ENCODE results near the gene A2M. TPM values are rescaled to one million over a fixed set of nuclear protein-coding genes. Genes with fewer than 3 reads are reported as not detected.

Gene A2M
- total RNA-seq, 1 donor from 2014 or later: 346 TPM

GRCh38 chr12:9104767-9105423, 10.8 kb downstream of the A2M start:
- H3K27me3 Mint-ChIP-seq (ENCODE audit: unreplicated experiment): no peaks in the 10 kb centered on the region
- H3K36me3 Mint-ChIP-seq (ENCODE audit: unreplicated experiment): no peaks in the 10 kb centered on the region
- no peak overlapping the region for H3K27ac Mint-ChIP-seq (ENCODE audit: unreplicated experiment)
- DNase-seq: no peak
- TF ChIP-seq CTCF (IDR thresholded peaks at IDR 0.05; ENCODE audit: partially characterized antibody, unreplicated experiment): no peak
- no peak overlapping the region for H3K4me3 Mint-ChIP-seq (ENCODE audit: unreplicated experiment)
- H3K4me1 Mint-ChIP-seq (ENCODE audit: low read depth, unreplicated experiment): peaks cover 15% of the 10 kb centered on the region
- no peaks in the 10 kb centered on the region for H3K9me3 Mint-ChIP-seq (ENCODE audit: unreplicated experiment)

GRCh38 chr12:9104087-9104486, 11.6 kb downstream of the A2M start:
- no peak for TF ChIP-seq CTCF (IDR thresholded peaks at IDR 0.05; ENCODE audit: partially characterized antibody, unreplicated experiment)
- no peak overlapping the region for H3K4me3 Mint-ChIP-seq (ENCODE audit: unreplicated experiment)
- peaks cover 15% of the 10 kb centered on the region for H3K4me1 Mint-ChIP-seq (ENCODE audit: low read depth, unreplicated experiment)
- no peaks in the 10 kb centered on the region for H3K36me3 Mint-ChIP-seq (ENCODE audit: unreplicated experiment)
- H3K27ac Mint-ChIP-seq (ENCODE audit: unreplicated experiment): no peak overlapping the region
- H3K9me3 Mint-ChIP-seq (ENCODE audit: unreplicated experiment): no peaks in the 10 kb centered on the region
- H3K27me3 Mint-ChIP-seq (ENCODE audit: unreplicated experiment): no peaks in the 10 kb centered on the region
- DNase-seq: no peak

- no peak for TF ChIP-seq CTCF (IDR thresholded peaks at IDR 0.05; ENCODE audit: partially characterized antibody, unreplicated experiment)
- H3K4me3 Mint-ChIP-seq (ENCODE audit: unreplicated experiment): no peak overlapping the region
- no peaks in the 10 kb centered on the region for H3K36me3 Mint-ChIP-seq (ENCODE audit: unreplicated experiment)
- H3K4me1 Mint-ChIP-seq (ENCODE audit: low read depth, unreplicated experiment): peaks cover 10% of the 10 kb centered on the region
- no peak for DNase-seq
- H3K27ac Mint-ChIP-seq (ENCODE audit: unreplicated experiment): no peak overlapping the region
- no peaks in the 10 kb centered on the region for H3K9me3 Mint-ChIP-seq (ENCODE audit: unreplicated experiment)
- no peaks in the 10 kb centered on the region for H3K27me3 Mint-ChIP-seq (ENCODE audit: unreplicated experiment)
Observed at GRCh38 chr12:9103050-9103849, 12.5 kb downstream of the A2M start.

- H3K27me3 Mint-ChIP-seq (ENCODE audit: unreplicated experiment): no peaks in the 10 kb centered on the region
- H3K36me3 Mint-ChIP-seq (ENCODE audit: unreplicated experiment): no peaks in the 10 kb centered on the region
- H3K4me3 Mint-ChIP-seq (ENCODE audit: unreplicated experiment): no peak overlapping the region
- TF ChIP-seq CTCF (IDR thresholded peaks at IDR 0.05; ENCODE audit: partially characterized antibody, unreplicated experiment): no peak
- H3K9me3 Mint-ChIP-seq (ENCODE audit: unreplicated experiment): no peaks in the 10 kb centered on the region
- no peak for DNase-seq
- no peaks in the 10 kb centered on the region for H3K4me1 Mint-ChIP-seq (ENCODE audit: low read depth, unreplicated experiment)
- H3K27ac Mint-ChIP-seq (ENCODE audit: unreplicated experiment): no peak overlapping the region
Observed at GRCh38 chr12:9101018-9101687, 14.6 kb downstream of the A2M start.

Data from glutamatergic neuron (in vitro differentiated cells).